ENCODE measurements around the gene PTPRN2. TPM values are rescaled to one million over a fixed set of nuclear protein-coding genes. Genes with fewer than 3 reads are reported as not detected.

Gene PTPRN2
- total and polyA plus RNA-seq, 2 of the 13 experiments (the other 11 are each of a cell fraction or from before 2014, with no cell fraction given): 2.5 to 24.2 TPM

DNA sequence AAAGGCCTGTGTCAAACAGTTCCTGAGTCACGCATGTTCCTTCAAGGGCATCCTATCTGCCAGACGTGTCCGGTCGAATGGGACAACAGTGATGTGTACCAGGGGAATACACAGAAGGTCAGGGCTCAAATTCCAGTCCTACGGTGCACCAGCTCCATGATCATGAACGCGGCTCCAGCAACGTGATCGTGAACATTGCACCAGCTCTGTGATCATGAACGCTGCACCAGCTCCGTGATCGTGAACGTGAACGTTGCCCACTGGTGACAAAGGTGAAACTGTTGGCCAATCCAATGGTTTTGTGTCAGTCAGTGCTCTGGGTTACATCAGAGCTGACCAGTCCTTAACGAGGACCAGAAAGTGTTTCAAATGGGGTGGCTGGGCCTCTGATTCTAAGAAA is 4.3 kb upstream of the PTPRN2 start (continued):
- TF ChIP-seq, protein P1, sequence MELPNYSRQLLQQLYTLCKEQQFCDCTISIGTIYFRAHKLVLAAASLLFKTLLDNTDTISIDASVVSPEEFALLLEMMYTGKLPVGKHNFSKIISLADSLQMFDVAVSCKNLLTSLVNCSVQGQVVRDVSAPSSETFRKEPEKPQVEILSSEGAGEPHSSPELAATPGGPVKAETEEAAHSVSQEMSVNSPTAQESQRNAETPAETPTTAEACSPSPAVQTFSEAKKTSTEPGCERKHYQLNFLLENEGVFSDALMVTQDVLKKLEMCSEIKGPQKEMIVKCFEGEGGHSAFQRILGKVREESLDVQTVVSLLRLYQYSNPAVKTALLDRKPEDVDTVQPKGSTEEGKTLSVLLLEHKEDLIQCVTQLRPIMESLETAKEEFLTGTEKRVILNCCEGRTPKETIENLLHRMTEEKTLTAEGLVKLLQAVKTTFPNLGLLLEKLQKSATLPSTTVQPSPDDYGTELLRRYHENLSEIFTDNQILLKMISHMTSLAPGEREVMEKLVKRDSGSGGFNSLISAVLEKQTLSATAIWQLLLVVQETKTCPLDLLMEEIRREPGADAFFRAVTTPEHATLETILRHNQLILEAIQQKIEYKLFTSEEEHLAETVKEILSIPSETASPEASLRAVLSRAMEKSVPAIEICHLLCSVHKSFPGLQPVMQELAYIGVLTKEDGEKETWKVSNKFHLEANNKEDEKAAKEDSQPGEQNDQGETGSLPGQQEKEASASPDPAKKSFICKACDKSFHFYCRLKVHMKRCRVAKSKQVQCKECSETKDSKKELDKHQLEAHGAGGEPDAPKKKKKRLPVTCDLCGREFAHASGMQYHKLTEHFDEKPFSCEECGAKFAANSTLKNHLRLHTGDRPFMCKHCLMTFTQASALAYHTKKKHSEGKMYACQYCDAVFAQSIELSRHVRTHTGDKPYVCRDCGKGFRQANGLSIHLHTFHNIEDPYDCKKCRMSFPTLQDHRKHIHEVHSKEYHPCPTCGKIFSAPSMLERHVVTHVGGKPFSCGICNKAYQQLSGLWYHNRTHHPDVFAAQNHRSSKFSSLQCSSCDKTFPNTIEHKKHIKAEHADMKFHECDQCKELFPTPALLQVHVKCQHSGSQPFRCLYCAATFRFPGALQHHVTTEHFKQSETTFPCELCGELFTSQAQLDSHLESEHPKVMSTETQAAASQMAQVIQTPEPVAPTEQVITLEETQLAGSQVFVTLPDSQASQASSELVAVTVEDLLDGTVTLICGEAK (IDR thresholded peaks at IDR 0.05): no peak
- TF ChIP-seq, protein P1 (CRISPR knock-in tag; IDR thresholded peaks at IDR 0.05): no peak; the same call in 1 of the 2 replicates
- TF ChIP-seq ZHX2 (IDR thresholded peaks at IDR 0.05; ENCODE audit: low read depth) (no peak), ZHX2 (CRISPR knock-in tag; IDR thresholded peaks at IDR 0.05; ENCODE audit: borderline replicate concordance) (no peak), ZNF629 (CRISPR knock-in tag; conservative IDR thresholded peaks at IDR 0.05) (peak; percentile 42; the same call in 1 of the 2 replicates), ZNF609 (CRISPR knock-in tag; IDR thresholded peaks at IDR 0.05; ENCODE audit: borderline replicate concordance) (no peak), ZNF256 (CRISPR knock-in tag; conservative IDR thresholded peaks at IDR 0.05) (no peak), NCOR1 (IDR thresholded peaks at IDR 0.05; ENCODE audit: borderline replicate concordance, low read length) (peak; percentile 89; the same call in 1 of the 2 replicates), HOXA3 (CRISPR knock-in tag; IDR thresholded peaks at IDR 0.05) (peak; percentile 30; the same call in 1 of the 2 replicates)
